Stomach (tissue), 9 donors: Measurements from ENCODE around the gene RRP9. TPM values are rescaled to one million over a fixed set of nuclear protein-coding genes. Genes with fewer than 3 reads are reported as not detected.

Experiments
- DNase-seq, 2 donors: peaks; one replicate each; pipeline versions ENCODE4 v3.0.0 to v3.0.0-alpha.2; 2013 to 2019
- H3K27ac ChIP-seq, 5 donors: fragments of 200-600 bp in 4 of 5; sonication (generic) in 4 of 5; one replicate each; pipeline ENCODE4 v1.5.1; 2013 to 2019; ENCODE audit warnings: mild to moderate bottlenecking in 1 of 5, moderate library complexity in 1 of 5
- H3K27me3 ChIP-seq, 3 donors: fragments of 200-600 bp; sonication (generic); one replicate each; pipeline ENCODE4 v1.5.1; 2017 to 2019; ENCODE audit warnings: mixed run types in 1 of 3
- H3K36me3 ChIP-seq, 4 donors: fragments of 200-600 bp; sonication (generic); 1 replicate in 3 of 4; 2 replicates in 1 of 4; pipeline ENCODE4 v1.5.1; 2016 to 2019
- H3K4me1 ChIP-seq, 4 donors: fragments of 200-600 bp; sonication (generic); one replicate each; pipeline ENCODE4 v1.5.1; 2016 to 2019
- H3K4me3 ChIP-seq, 4 donors: fragments of 200-600 bp; sonication (generic) in 3 of 4; one replicate each; pipeline ENCODE4 v1.5.1; 2016 to 2019; ENCODE audit warnings: mild to moderate bottlenecking in 1 of 4
- H3K9me3 ChIP-seq, 4 donors: fragments of 200-600 bp; sonication (generic); one replicate each; pipeline ENCODE4 v1.5.1; 2016 to 2019
- EP300 ChIP-seq: sonication (generic); formaldehyde crosslinking; IDR thresholded peaks from one replicate; pipeline ENCODE4 v1.6.1; 2017; ENCODE audit warnings: antibody characterized with exemption
- POLR2A ChIP-seq, 4 donors: fragments of 450-650 bp; IDR thresholded peaks; one replicate each; pipeline ENCODE4 v1.6.1; 2016; ENCODE audit warnings: antibody characterized with exemption in 4 of 4, control low read depth in 2 of 4, mild to moderate bottlenecking in 1 of 4, moderate library complexity in 1 of 4
- POLR2AphosphoS5 ChIP-seq, 3 donors: sonication (generic); formaldehyde crosslinking; IDR thresholded peaks; one replicate each; pipeline ENCODE4 v1.6.1; 2016; ENCODE audit warnings: antibody characterized with exemption in 3 of 3
- WGBS, 5 donors: extraction: QIAGEN DNeasy Blood & Tissue Kit in 3 of 5; methylation state at CpG; one replicate each; pipeline versions ENCODE4 v1.1.5 to v1.1.7; 2013 to 2018; 5-methylcytosine and 5-hydroxymethylcytosine counted together
- intact Hi-C: fragments of 100-400 bp; cut with DNase I; formaldehyde crosslinking; loops from one replicate; pipeline ENCODE4 v1.15.1; 2023; ENCODE audit warnings: low total_unique reads
- polyA plus RNA-seq, 3 donors: library from polyadenylated mRNA; stranded (reverse); fragments of 200-250 nt; gene quantifications; one replicate each; pipeline ENCODE4 v1.2.3, GENCODE V29; 2013
- total RNA-seq, 5 donors: library from RNA; depleted of rRNA; stranded (reverse); fragments of >200 nt; gene quantifications; one replicate each; pipeline versions ENCODE4 v1.1.0 to v1.2.3, GENCODE V29; 2014 to 2016
- TF ChIP-seq, protein P1 (sequence below), 7 experiments: fragments of 450-650 bp in 4 of 7; fragments of 200-600 bp in 3 of 7; sonication (generic) in 3 of 7; IDR thresholded peaks; one replicate each; pipeline ENCODE4 v1.5.1; 2016 to 2019; ENCODE audit warnings: antibody characterized with exemption in 7 of 7, control low read depth in 2 of 7, mild to moderate bottlenecking in 1 of 7
- donor health status: healthy with polysubstance abuse.
- donor health status: Bipolar disorder and iron deficiency.
- donor health status: healthy.

RRP9 gene
- total and polyA plus RNA-seq, 8 donors, result 3.2 to 21.0 (median 13.0) TPM

DNA sequence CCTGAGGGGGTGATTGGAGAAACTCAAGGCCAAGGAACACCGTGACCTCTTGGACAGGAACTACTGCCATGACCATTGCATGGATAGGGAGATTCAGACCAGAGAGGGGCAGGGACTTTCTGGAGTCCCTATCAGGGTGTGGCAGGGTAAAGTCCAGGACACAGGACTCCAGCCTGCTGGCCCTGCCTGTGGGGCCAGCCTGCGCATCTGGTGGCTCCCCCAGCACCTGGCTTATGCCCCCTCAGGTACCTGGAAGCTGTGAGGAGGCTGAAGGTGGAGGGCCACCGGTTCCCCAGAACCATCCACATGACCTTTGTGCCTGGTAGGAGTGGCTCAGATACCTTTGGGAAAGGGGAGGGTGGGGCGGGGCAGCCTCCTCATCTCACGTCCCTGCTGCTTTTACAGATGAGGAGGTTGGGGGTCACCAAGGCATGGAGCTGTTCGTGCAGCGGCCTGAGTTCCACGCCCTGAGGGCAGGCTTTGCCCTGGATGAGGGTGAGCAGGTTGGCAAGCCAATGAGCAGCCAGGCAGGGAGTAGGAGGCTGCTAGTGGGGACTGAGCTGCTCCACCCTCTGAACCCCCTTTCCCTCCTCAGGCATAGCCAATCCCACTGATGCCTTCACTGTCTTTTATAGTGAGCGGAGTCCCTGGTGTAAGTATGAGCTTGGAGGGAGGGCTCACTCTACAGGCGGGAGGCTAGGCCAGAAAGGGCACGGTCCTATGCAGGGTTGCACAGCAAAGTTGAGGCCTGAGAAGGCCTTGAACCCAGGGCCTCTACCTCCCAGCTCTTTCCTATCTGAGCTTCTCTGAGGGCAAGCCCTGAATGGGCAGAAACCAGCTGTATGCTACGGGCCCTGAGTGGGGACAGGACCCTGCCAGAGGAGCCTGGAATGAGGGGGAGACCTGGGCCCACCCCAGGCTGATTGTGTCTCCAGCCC is 44.6 kb upstream of the RRP9 start:
- peaks cover 24 to 70% (median 47%) of the 10 kb centered on the region in 4 donors for H3K4me1 ChIP-seq
- WGBS, 5 donors, result 59 to 76% (median 67%) methylated on average over 6 to 12 of the region's 12 CpGs
- intact Hi-C loops, result no loop called here
- peak overlapping the region in 4 of 5 donors; percentile 10 to 62 (median 24) for H3K27ac ChIP-seq
- H3K27me3 ChIP-seq, result no peaks in the 10 kb centered on the region
- TF ChIP-seq, protein P1, sequence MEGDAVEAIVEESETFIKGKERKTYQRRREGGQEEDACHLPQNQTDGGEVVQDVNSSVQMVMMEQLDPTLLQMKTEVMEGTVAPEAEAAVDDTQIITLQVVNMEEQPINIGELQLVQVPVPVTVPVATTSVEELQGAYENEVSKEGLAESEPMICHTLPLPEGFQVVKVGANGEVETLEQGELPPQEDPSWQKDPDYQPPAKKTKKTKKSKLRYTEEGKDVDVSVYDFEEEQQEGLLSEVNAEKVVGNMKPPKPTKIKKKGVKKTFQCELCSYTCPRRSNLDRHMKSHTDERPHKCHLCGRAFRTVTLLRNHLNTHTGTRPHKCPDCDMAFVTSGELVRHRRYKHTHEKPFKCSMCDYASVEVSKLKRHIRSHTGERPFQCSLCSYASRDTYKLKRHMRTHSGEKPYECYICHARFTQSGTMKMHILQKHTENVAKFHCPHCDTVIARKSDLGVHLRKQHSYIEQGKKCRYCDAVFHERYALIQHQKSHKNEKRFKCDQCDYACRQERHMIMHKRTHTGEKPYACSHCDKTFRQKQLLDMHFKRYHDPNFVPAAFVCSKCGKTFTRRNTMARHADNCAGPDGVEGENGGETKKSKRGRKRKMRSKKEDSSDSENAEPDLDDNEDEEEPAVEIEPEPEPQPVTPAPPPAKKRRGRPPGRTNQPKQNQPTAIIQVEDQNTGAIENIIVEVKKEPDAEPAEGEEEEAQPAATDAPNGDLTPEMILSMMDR (IDR thresholded peaks at IDR 0.05), result no peak
- TF ChIP-seq POLR2AphosphoS5 (IDR thresholded peaks at IDR 0.05) (no peak), POLR2A (IDR thresholded peaks at IDR 0.05) (no peak), EP300 (no peak)
- H3K4me3 ChIP-seq, result no peak overlapping the region
- H3K9me3 ChIP-seq, result no peaks in the 10 kb centered on the region
- peak; percentile 35 to 62 for DNase-seq
- H3K36me3 ChIP-seq, result peaks cover 0 to 3% (median 2%) of the 10 kb centered on the region in 4 donors

DNA sequence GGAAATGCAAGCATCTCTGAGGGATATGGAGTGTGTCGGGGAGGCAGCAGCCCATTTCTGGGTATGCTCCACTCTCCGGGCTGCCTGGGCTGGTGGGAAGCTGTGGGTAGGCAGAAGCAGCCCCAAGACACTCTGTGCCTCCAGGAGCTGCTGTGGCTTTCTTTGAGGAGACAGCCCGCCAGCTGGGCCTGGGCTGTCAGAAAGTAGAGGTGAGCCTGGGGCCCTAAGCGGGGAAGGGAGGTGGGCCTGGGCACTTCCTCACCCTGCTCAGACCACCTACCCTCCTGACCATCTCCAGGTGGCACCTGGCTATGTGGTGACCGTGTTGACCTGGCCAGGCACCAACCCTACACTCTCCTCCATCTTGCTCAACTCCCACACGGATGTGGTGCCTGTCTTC is 43.4 kb upstream of the RRP9 start:
- TF ChIP-seq, protein P1 (IDR thresholded peaks at IDR 0.05), result no peak
- TF ChIP-seq EP300, result no peak
- no peak for TF ChIP-seq POLR2AphosphoS5 (IDR thresholded peaks at IDR 0.05)
- TF ChIP-seq POLR2A (IDR thresholded peaks at IDR 0.05), result no peak
- Histone ChIP-seq H3K9me3 (no peaks in the 10 kb centered on the region), H3K36me3 (peaks cover 0 to 9% (median 2%) of the 10 kb centered on the region in 4 donors), H3K4me1 (peaks cover 24 to 68% (median 43%) of the 10 kb centered on the region in 4 donors), H3K27me3 (no peaks in the 10 kb centered on the region), H3K4me3 (no peak overlapping the region), H3K27ac (peak overlapping the region in 3 of 5 donors; percentile 23 to 93 (median 62))
- intact Hi-C loops, result no loop called here
- 86 to 93% (median 91%) methylated on average over 6 of the region's 6 CpGs for WGBS, 5 donors
- DNase-seq, result no peak

DNA sequence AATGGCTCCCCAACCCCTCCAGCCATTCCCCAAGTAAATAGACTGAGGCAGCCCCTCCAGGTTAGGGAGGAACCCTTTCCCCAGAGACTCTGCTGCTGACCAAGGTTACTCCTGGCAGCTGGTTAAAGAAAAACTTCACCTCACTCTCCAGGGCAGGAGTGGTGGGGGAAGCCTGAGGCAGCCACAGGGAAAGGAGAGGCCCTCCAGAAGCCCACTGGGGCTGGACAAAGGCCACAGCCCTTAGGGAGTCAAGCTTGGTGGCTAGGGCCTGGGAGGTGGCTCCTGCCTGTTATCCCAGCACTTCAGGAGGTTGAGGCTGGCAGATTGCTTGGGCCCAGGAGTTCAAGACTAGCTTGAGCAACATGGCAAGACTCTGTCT is 42.6 kb upstream of the RRP9 start:
- H3K27ac ChIP-seq, result peak overlapping the region; percentile 93 to 99 (median 98)
- H3K4me1 ChIP-seq, result peaks cover 24 to 60% (median 36%) of the 10 kb centered on the region in 4 donors
- no peaks in the 10 kb centered on the region for H3K27me3 ChIP-seq
- H3K4me3 ChIP-seq, result peak overlapping the region in 1 of 4 donors; percentile 64
- DNase-seq, result no peak
- no peaks in the 10 kb centered on the region for H3K9me3 ChIP-seq
- peaks cover 0 to 9% (median 2%) of the 10 kb centered on the region in 4 donors for H3K36me3 ChIP-seq
- no peak for TF ChIP-seq POLR2A (IDR thresholded peaks at IDR 0.05)
- TF ChIP-seq, protein P1 (IDR thresholded peaks at IDR 0.05), result no peak
- intact Hi-C loops, result no loop called here

DNA sequence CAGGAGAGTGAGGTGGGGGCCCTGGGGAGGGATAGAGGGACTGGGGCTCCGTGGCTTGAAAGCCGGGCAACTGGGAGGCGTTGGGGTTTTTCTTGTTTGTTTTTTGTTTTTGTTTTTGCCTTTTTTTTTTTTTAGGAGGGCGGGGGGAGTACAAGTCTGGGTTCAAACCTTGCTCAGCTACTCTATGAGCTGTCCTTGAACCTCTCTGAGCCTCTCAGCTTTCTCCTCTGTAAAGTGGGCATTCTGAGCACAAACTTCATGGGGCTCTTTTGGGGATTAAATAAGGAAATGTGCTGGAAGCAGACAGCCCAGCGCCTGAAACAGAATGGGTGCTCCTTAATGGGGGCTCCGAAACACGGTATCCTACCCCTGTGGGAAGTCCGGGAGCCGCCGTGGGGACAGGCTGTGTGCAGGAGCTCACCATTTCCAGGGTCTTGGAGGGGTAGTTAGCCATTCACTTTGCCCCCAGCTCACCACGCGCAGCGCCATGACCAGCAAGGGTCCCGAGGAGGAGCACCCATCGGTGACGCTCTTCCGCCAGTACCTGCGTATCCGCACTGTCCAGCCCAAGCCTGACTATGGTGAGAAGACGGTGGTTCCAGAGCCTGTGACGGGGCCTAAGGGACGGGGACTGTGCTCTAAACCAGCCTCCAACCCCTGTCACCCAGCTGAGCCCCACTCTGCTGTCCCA is 42.0 kb upstream of the RRP9 start:
- 60 to 72% (median 66%) methylated on average over 17 to 22 of the region's 22 CpGs for WGBS, 5 donors
- DNase-seq, result no peak
- Histone ChIP-seq H3K36me3 (peaks cover 0 to 9% (median 2%) of the 10 kb centered on the region in 4 donors), H3K9me3 (no peaks in the 10 kb centered on the region), H3K27me3 (no peaks in the 10 kb centered on the region), H3K4me3 (peak overlapping the region; percentile 58 to 64 (median 63)), H3K4me1 (peaks cover 24 to 59% (median 36%) of the 10 kb centered on the region in 4 donors), H3K27ac (peak overlapping the region; percentile 93 to 99 (median 98))
- TF ChIP-seq EP300 (no peak), POLR2A (IDR thresholded peaks at IDR 0.05) (peak in 1 of 4 donors; percentile 3)
- intact Hi-C loops, result no loop called here
